Raji (cell line): ENCODE results near the gene AREL1.

Experiments used
- POLR2A ChIP-seq: IDR thresholded peaks from 2 replicates; pipeline ENCODE4 v1.6.1; 2011; ENCODE audit warnings: low read depth, low read length, control low read depth; ENCODE audit not compliant: insufficient read depth

The AREL1 gene

GRCh38 chr14:74618078-74618952 lies 94.6 kb downstream of the AREL1 start:
- no peak for TF ChIP-seq POLR2A

GRCh38 chr14:74616996-74617700 lies 95.7 kb downstream of the AREL1 start:
- no peak for TF ChIP-seq POLR2A

GRCh38 chr14:74616507-74616906 lies 96.4 kb downstream of the AREL1 start:
- TF ChIP-seq POLR2A, result no peak

GRCh38 chr14:74615735-74616134 lies 97.1 kb downstream of the AREL1 start:
- TF ChIP-seq POLR2A, result no peak

GRCh38 chr14:74614508-74615495 lies 98.1 kb downstream of the AREL1 start:
- TF ChIP-seq POLR2A, result no peak

- TF ChIP-seq POLR2A, result no peak
Measured at GRCh38 chr14:74613211-74613914, 99.5 kb downstream of the AREL1 start.

- no peak for TF ChIP-seq POLR2A
Measured at GRCh38 chr14:74612350-74613021, 100.4 kb downstream of the AREL1 start.

GRCh38 chr14:74611650-74612349 lies 101.1 kb downstream of the AREL1 start, which contains the start of gene LTBP2:
TSS of gene LTBP2 (minus strand) at chr14:74612237. CDS start at chr14:74611944, 293 bp downstream.
- TF ChIP-seq POLR2A, result no peak
